ENCODE data around the gene STUM. TPM values are rescaled to one million over a fixed set of nuclear protein-coding genes. Genes with fewer than 3 reads are reported as not detected.

The STUM gene
- total and polyA plus RNA-seq, 2 donors (not counting 1 experiment from before 2014, with no cell fraction given): 0.01 TPM; not detected in 1

DNA sequence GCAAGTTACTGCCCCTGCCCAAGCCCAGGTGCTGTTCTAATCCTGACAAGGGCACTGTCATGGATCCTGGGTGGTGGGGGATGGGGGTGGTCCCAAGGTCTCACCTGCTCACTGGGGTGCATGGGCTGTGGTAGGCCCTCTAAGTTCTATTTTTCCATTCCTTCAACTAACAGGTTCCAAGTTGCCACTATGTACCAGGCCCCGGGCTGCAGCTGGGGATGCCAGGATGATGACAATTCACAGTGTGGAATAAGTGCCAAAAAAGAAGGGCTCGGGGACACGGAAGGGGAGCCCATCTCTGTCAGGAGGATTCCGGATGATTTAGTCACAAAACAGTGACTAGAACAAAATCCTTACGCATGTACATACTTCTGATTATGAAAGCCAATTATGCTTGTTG lies 76.0 kb downstream of the STUM start:
- Histone ChIP-seq H4K20me1 (ENCODE audit: control insufficient read depth, extremely low read depth, insufficient read depth, low read length) (no peaks in the 10 kb centered on the region), H3K4me1 (ENCODE audit: control insufficient read depth, extremely low read depth, insufficient read depth, low read length) (no peaks in the 10 kb centered on the region), H3K9me3 (ENCODE audit: control insufficient read depth, insufficient read depth, low read depth, low read length) (no peaks in the 10 kb centered on the region), H2AFZ (ENCODE audit: low read length) (no peak overlapping the region), H3K36me3 (ENCODE audit: control insufficient read depth, insufficient read depth, low read length) (no peaks in the 10 kb centered on the region), H3K79me2 (ENCODE audit: control insufficient read depth, insufficient read depth, low read length) (no peaks in the 10 kb centered on the region), H3K27me3 (ENCODE audit: control insufficient read depth, insufficient read depth, low read length) (no peaks in the 10 kb centered on the region), H3K27ac (ENCODE audit: insufficient read depth, low read length) (no peak overlapping the region), H3K4me3 (replicated peaks in 1 of 4; ENCODE audit: control extremely low read depth in 1 of 4, insufficient read depth in 1 of 4, low read depth in 3 of 4, low read length in 4 of 4) (no peak overlapping the region), H3K4me2 (ENCODE audit: extremely low read depth, insufficient read depth, low read length) (no peak overlapping the region), H3K9ac (ENCODE audit: insufficient read depth, low read length) (no peak overlapping the region)
- DNase-seq (ENCODE audit: low read depth in 2 of 2): peak; percentile 15 to 23
- TF ChIP-seq EZH2 (IDR thresholded peaks at IDR 0.05; ENCODE audit: low read length, missing control alignments) (no peak), CTCF (conservative IDR thresholded peaks at IDR 0.05 in 1 of 2, IDR thresholded peaks at IDR 0.05 in 1 of 2; ENCODE audit: low read depth in 1 of 2, low read length in 2 of 2) (no peak)

- H3K27me3 ChIP-seq (ENCODE audit: control insufficient read depth, insufficient read depth, low read length): no peaks in the 10 kb centered on the region
- H3K36me3 ChIP-seq (ENCODE audit: control insufficient read depth, insufficient read depth, low read length): no peaks in the 10 kb centered on the region
- no peak overlapping the region for H3K9ac ChIP-seq (ENCODE audit: insufficient read depth, low read length)
- no peaks in the 10 kb centered on the region for H3K4me1 ChIP-seq (ENCODE audit: control insufficient read depth, extremely low read depth, insufficient read depth, low read length)
- H2AFZ ChIP-seq (ENCODE audit: low read length): no peak overlapping the region
- no peaks in the 10 kb centered on the region for H3K79me2 ChIP-seq (ENCODE audit: control insufficient read depth, insufficient read depth, low read length)
- no peaks in the 10 kb centered on the region for H4K20me1 ChIP-seq (ENCODE audit: control insufficient read depth, extremely low read depth, insufficient read depth, low read length)
- H3K9me3 ChIP-seq (ENCODE audit: control insufficient read depth, insufficient read depth, low read depth, low read length): no peaks in the 10 kb centered on the region
- DNase-seq (ENCODE audit: low read depth in 2 of 2): no peak
- no peak overlapping the region for H3K4me3 ChIP-seq (replicated peaks in 1 of 4; ENCODE audit: control extremely low read depth in 1 of 4, insufficient read depth in 1 of 4, low read depth in 3 of 4, low read length in 4 of 4)
- no peak overlapping the region for H3K4me2 ChIP-seq (ENCODE audit: extremely low read depth, insufficient read depth, low read length)
- H3K27ac ChIP-seq (ENCODE audit: insufficient read depth, low read length): no peak overlapping the region
- TF ChIP-seq EZH2 (IDR thresholded peaks at IDR 0.05; ENCODE audit: low read length, missing control alignments): no peak
- TF ChIP-seq CTCF (conservative IDR thresholded peaks at IDR 0.05 in 1 of 2, IDR thresholded peaks at IDR 0.05 in 1 of 2; ENCODE audit: low read depth in 1 of 2, low read length in 2 of 2): no peak
Measured at GRCh38 chr1:226625326-226625725, 76.8 kb downstream of the STUM start.

DNA sequence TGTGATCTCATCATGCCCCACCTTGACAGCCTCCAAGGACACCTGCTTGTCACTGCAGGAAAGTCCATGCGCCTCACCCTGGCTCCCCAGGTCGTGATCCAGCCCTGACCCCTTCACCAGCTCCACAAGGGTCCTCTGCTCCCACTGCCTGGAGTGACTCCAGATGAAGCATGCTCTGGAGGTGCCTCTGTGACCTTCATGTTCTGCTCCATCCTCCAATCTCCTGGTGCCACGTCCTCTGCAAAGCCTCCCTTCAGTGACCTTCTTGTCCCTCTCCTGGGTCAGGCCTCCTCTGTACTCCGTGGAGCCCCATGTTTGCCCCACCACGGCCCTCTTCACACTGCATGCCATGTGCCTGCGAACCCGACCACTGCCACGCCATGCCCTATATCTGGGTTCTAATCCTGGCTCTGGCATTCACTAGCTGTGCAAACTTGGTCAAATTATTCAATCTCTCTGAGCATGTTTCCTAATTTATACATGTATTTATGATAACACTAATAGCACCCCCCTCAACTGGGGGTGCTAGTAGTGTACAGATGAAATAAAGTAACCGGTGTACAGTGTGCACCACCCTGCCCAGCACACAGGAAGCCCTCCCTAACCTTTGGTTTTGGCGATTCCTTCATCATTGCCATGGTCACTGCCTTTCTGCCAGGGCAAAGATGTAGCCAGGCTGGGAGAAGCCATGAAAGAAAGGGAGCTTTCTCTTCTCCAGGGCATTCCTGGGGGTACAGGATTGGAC lies 77.4 kb downstream of the STUM start:
- TF ChIP-seq EZH2 (IDR thresholded peaks at IDR 0.05; ENCODE audit: low read length, missing control alignments) (no peak), CTCF (conservative IDR thresholded peaks at IDR 0.05 in 1 of 2, IDR thresholded peaks at IDR 0.05 in 1 of 2; ENCODE audit: low read depth in 1 of 2, low read length in 2 of 2) (no peak)
- Histone ChIP-seq H3K27me3 (ENCODE audit: control insufficient read depth, insufficient read depth, low read length) (no peaks in the 10 kb centered on the region), H3K4me2 (ENCODE audit: extremely low read depth, insufficient read depth, low read length) (peak overlapping the region; percentile 46), H3K9me3 (ENCODE audit: control insufficient read depth, insufficient read depth, low read depth, low read length) (no peaks in the 10 kb centered on the region), H3K4me3 (replicated peaks in 1 of 4; ENCODE audit: control extremely low read depth in 1 of 4, insufficient read depth in 1 of 4, low read depth in 3 of 4, low read length in 4 of 4) (no peak overlapping the region), H3K79me2 (ENCODE audit: control insufficient read depth, insufficient read depth, low read length) (no peaks in the 10 kb centered on the region), H4K20me1 (ENCODE audit: control insufficient read depth, extremely low read depth, insufficient read depth, low read length) (no peaks in the 10 kb centered on the region), H3K36me3 (ENCODE audit: control insufficient read depth, insufficient read depth, low read length) (no peaks in the 10 kb centered on the region), H3K4me1 (ENCODE audit: control insufficient read depth, extremely low read depth, insufficient read depth, low read length) (no peaks in the 10 kb centered on the region), H3K9ac (ENCODE audit: insufficient read depth, low read length) (no peak overlapping the region), H3K27ac (ENCODE audit: insufficient read depth, low read length) (no peak overlapping the region), H2AFZ (ENCODE audit: low read length) (no peak overlapping the region)
- DNase-seq (ENCODE audit: low read depth in 2 of 2): no peak

All from fibroblast of lung (primary cell).